RWPE1 (cell line): Measurements from ENCODE around the gene NFIA.
"Not testable (repeated sequence)": the region's sequence is repeated elsewhere in the genome, so short reads cannot be mapped to it uniquely, and the experiment has no call there.

Experiments
- CTCF ChIA-PET: fragments of 350-600 bp; sonication (Branson Sonifier 250); formaldehyde crosslinking; extraction: SDS; loops from one replicate; lab custom pipeline; 2021; lab: Yijun Ruan, JAX
- POLR2A ChIA-PET: fragments of 400-600 bp; formaldehyde crosslinking; extraction: SDS; loops from one replicate; lab custom pipeline; 2020; ENCODE audit warnings: antibody characterized with exemption; ENCODE audit not compliant: low non-redundant PET; lab: Yijun Ruan, JAX
- DNase-seq: peaks from one replicate; pipeline ENCODE4 v3.0.0; 2012; ENCODE audit warnings: low spot score
- H3K27ac ChIP-seq: fragments of 450-650 bp; 2 replicates; pipeline ENCODE4 v1.5.1; 2017
- CTCF ChIP-seq: fragments of 450-650 bp; conservative IDR thresholded peaks from 2 replicates; pipeline ENCODE4 v1.5.1; 2017; ENCODE audit warnings: low read depth, mild to moderate bottlenecking

The NFIA gene

GRCh38 chr1:61058483-61059245, 23.7 kb upstream of the NFIA start:
- POLR2A ChIA-PET, result interaction anchor here (0.6 kb wide), 1 partner anchor 154 kb away, joined by 4 read pairs; no protein-coding TSS in a partner anchor
- no peak overlapping the region for H3K27ac ChIP-seq
- DNase-seq, result peak; percentile 56
- no peak for TF ChIP-seq CTCF
- CTCF ChIA-PET, result interaction anchor here (0.6 kb wide), 1 partner anchor 779 kb away, joined by 4 read pairs; no protein-coding TSS in a partner anchor

GRCh38 chr1:61061601-61062000, 20.8 kb upstream of the NFIA start:
- POLR2A ChIA-PET, H3K27ac ChIP-seq, DNase-seq: not testable (repeated sequence)
- CTCF ChIA-PET, result interaction anchor here (1.5 kb wide), 1 partner anchor 19 kb away, joined by 3 read pairs; no protein-coding TSS in a partner anchor

- no peak for DNase-seq
- ChIA-PET POLR2A (interaction anchor here (0.7 kb wide), 1 partner anchor 603 kb away, joined by 5 read pairs; no protein-coding TSS in a partner anchor), CTCF (interaction anchor here (0.7 to 1.1 kb wide), 3 partner anchors 85 to 1056 kb away, joined by 3 to 4 read pairs (median 3); no protein-coding TSS in a partner anchor)
- TF ChIP-seq CTCF, result no peak
- H3K27ac ChIP-seq, result no peak overlapping the region
Measured at GRCh38 chr1:61064673-61065072, 17.7 kb upstream of the NFIA start.

- no peak for TF ChIP-seq CTCF
- no peak for DNase-seq
- ChIA-PET POLR2A (interaction anchor here (0.6 kb wide), 1 partner anchor 141 kb away, joined by 3 read pairs; no protein-coding TSS in a partner anchor), CTCF (no interaction called here)
- H3K27ac ChIP-seq, result no peak overlapping the region
Measured at GRCh38 chr1:61067446-61068019, 14.8 kb upstream of the NFIA start.

- DNase-seq, result no peak
- TF ChIP-seq CTCF, result no peak
- CTCF ChIA-PET, result interaction anchor here (0.5 to 1.2 kb wide), 2 partner anchors 21 to 221 kb away, joined by 3 read pairs; no protein-coding TSS in a partner anchor
- POLR2A ChIA-PET, result no interaction called here
- no peak overlapping the region for H3K27ac ChIP-seq
Measured at GRCh38 chr1:61070054-61070453, 12.3 kb upstream of the NFIA start.

- no peak overlapping the region for H3K27ac ChIP-seq
- ChIA-PET POLR2A (no interaction called here), CTCF (interaction anchor here (0.6 kb wide), 1 partner anchor 1102 kb away, joined by 4 read pairs; no protein-coding TSS in a partner anchor)
- DNase-seq, result no peak
- TF ChIP-seq CTCF, result no peak
Measured at GRCh38 chr1:61071205-61072130, 10.9 kb upstream of the NFIA start.
